Neuronal stem cell (in vitro differentiated cells): ENCODE data around the gene PARP14.

Source experiments
- DNase-seq: peaks from one replicate; pipeline ENCODE4 v3.0.0-alpha.2; 2013; ENCODE audit warnings: low spot score
- H2AFZ ChIP-seq: one replicate; pipeline ENCODE4 v1.6.1; 2013; ENCODE audit warnings: mild to moderate bottlenecking, low read length, inconsistent platforms
- H2AK5ac ChIP-seq: 2 replicates; pipeline ENCODE4 v1.6.1; 2013; ENCODE audit warnings: low read depth, mild to moderate bottlenecking, inconsistent platforms, low read length, moderate library complexity, mixed read lengths
- H2BK120ac ChIP-seq: 2 replicates; pipeline ENCODE4 v1.6.1; 2013; ENCODE audit warnings: low read depth, mild to moderate bottlenecking, inconsistent platforms, low read length, moderate library complexity, mixed read lengths
- H2BK12ac ChIP-seq: one replicate; pipeline ENCODE4 v1.6.1; 2013; ENCODE audit warnings: low read length, inconsistent platforms
- H2BK15ac ChIP-seq: 2 replicates; pipeline ENCODE4 v1.6.1; 2013; ENCODE audit warnings: mild to moderate bottlenecking, low read length, inconsistent platforms, mixed read lengths
- H2BK5ac ChIP-seq: one replicate; pipeline ENCODE4 v1.6.1; 2013; ENCODE audit warnings: inconsistent platforms, mild to moderate bottlenecking, low read length, moderate library complexity
- H3K14ac ChIP-seq: one replicate; pipeline ENCODE4 v1.6.1; 2013; ENCODE audit warnings: low read length, inconsistent platforms
- H3K18ac ChIP-seq: 2 replicates; pipeline ENCODE4 v1.6.1; 2013; ENCODE audit warnings: low read length, inconsistent platforms
- H3K23ac ChIP-seq: 2 replicates; pipeline ENCODE4 v1.6.1; 2013; ENCODE audit warnings: low read depth, mild to moderate bottlenecking, mixed read lengths, low read length, inconsistent platforms; ENCODE audit not compliant: poor library complexity
- H3K27ac ChIP-seq: replicated peaks from 3 replicates; pipeline ENCODE4 v1.5.1; 2013; ENCODE audit warnings: low read length, inconsistent platforms
- H3K27me3 ChIP-seq, 3 experiments: 2 replicates each; pipeline ENCODE4 v1.6.1; 2013; ENCODE audit warnings: low read length in 3 of 3, mild to moderate bottlenecking in 2 of 3, inconsistent platforms in 1 of 3, low read depth in 1 of 3, mixed read lengths in 1 of 3, moderate library complexity in 1 of 3; ENCODE audit not compliant: control insufficient read depth in 3 of 3, insufficient read depth in 3 of 3
- H3K36me3 ChIP-seq, 2 donors: replicated peaks in 1 of 2; 2 replicates each; pipeline ENCODE4 v1.6.1; 2013; ENCODE audit warnings: low read length in 2 of 2; ENCODE audit not compliant: control insufficient read depth in 2 of 2, insufficient read depth in 2 of 2
- H3K4ac ChIP-seq: 2 replicates; pipeline ENCODE4 v1.6.1; 2013; ENCODE audit warnings: inconsistent platforms, mild to moderate bottlenecking, low read length, moderate library complexity
- H3K4me1 ChIP-seq, 2 donors: 1 replicate in 1 of 2; 2 replicates in 1 of 2; pipeline ENCODE4 v1.6.1; 2013; ENCODE audit warnings: low read length in 2 of 2, low read depth in 1 of 2; ENCODE audit not compliant: control insufficient read depth in 2 of 2, insufficient read depth in 1 of 2
- H3K4me2 ChIP-seq: one replicate; pipeline ENCODE4 v1.6.1; 2013; ENCODE audit warnings: mild to moderate bottlenecking, low read length, inconsistent platforms; ENCODE audit not compliant: insufficient read depth, poor library complexity, severe bottlenecking
- H3K4me3 ChIP-seq, 2 donors: 2 replicates each; pipeline ENCODE4 v1.5.1; 2013; ENCODE audit warnings: low read length in 2 of 2, mild to moderate bottlenecking in 2 of 2, inconsistent platforms in 1 of 2, moderate library complexity in 1 of 2
- H3K79me1 ChIP-seq: one replicate; pipeline ENCODE4 v1.6.1; 2013; ENCODE audit warnings: low read depth, mild to moderate bottlenecking, inconsistent platforms, low read length, moderate library complexity
- H3K9ac ChIP-seq: one replicate; pipeline ENCODE4 v1.6.1; 2013; ENCODE audit warnings: mild to moderate bottlenecking, low read depth, low read length, inconsistent platforms; ENCODE audit not compliant: poor library complexity
- H3K9me3 ChIP-seq, 2 donors: replicated peaks in 1 of 2; 2 replicates each; pipeline versions ENCODE3 to v1.6.1; 2013; ENCODE audit warnings: low read length in 2 of 2, mild to moderate bottlenecking in 2 of 2, inconsistent platforms in 1 of 2, low read depth in 1 of 2, mixed read lengths in 1 of 2, moderate library complexity in 1 of 2; ENCODE audit not compliant: control insufficient read depth in 2 of 2, insufficient read depth in 1 of 2
- H4K8ac ChIP-seq: one replicate; pipeline ENCODE4 v1.6.1; 2013; ENCODE audit warnings: low read depth, mild to moderate bottlenecking, inconsistent platforms, low read length, moderate library complexity
- H4K91ac ChIP-seq: one replicate; pipeline ENCODE4 v1.6.1; 2013; ENCODE audit warnings: low read length, low read depth, mild to moderate bottlenecking, inconsistent platforms; ENCODE audit not compliant: poor library complexity
- WGBS, 2 donors: extraction: QIAGEN DNeasy Blood & Tissue Kit; methylation state at CpG; one replicate each; pipeline ENCODE4 v1.1.7; 2013; ENCODE audit warnings: missing lambda C conversion rate in 2 of 2, mixed read lengths in 1 of 2; ENCODE audit not compliant: insufficient read length in 2 of 2, insufficient replicate concordance in 1 of 2; ENCODE audit errors: extremely low coverage in 2 of 2; 5-methylcytosine and 5-hydroxymethylcytosine counted together

PARP14 gene

GRCh38 chr3:122694966-122695365 lies 14.3 kb downstream of the PARP14 start:
- Histone ChIP-seq H3K4me3 (no peak overlapping the region), H3K4me2 (no peak overlapping the region), H3K23ac (no peak overlapping the region), H3K9ac (no peak overlapping the region), H3K36me3 (no peaks in the 10 kb centered on the region), H3K27me3 (no peaks in the 10 kb centered on the region), H3K4me1 (no peaks in the 10 kb centered on the region), H3K14ac (no peak overlapping the region), H3K9me3 (no peaks in the 10 kb centered on the region), H2AFZ (no peak overlapping the region), H2BK5ac (no peak overlapping the region), H2BK15ac (no peak overlapping the region), H3K27ac (no peak overlapping the region), H4K8ac (no peak overlapping the region), H4K91ac (no peak overlapping the region), H3K79me1 (no peaks in the 10 kb centered on the region), H3K18ac (no peak overlapping the region), H2BK12ac (no peak overlapping the region), H3K4ac (no peak overlapping the region), H2AK5ac (no peak overlapping the region), H2BK120ac (no peak overlapping the region)
- WGBS, 2 donors: no CpG with 5 or more reads among the region's 7 CpGs
- no peak for DNase-seq

- no peak overlapping the region for H2BK5ac ChIP-seq
- H3K36me3 ChIP-seq: no peaks in the 10 kb centered on the region
- H3K9me3 ChIP-seq: no peaks in the 10 kb centered on the region
- no peaks in the 10 kb centered on the region for H3K27me3 ChIP-seq
- no peak overlapping the region for H3K9ac ChIP-seq
- no peak overlapping the region for H3K4me2 ChIP-seq
- no peak for DNase-seq
- H4K91ac ChIP-seq: no peak overlapping the region
- H2BK15ac ChIP-seq: no peak overlapping the region
- no peak overlapping the region for H2BK120ac ChIP-seq
- H3K18ac ChIP-seq: no peak overlapping the region
- H2AFZ ChIP-seq: no peak overlapping the region
- no peak overlapping the region for H3K14ac ChIP-seq
- no peaks in the 10 kb centered on the region for H3K4me1 ChIP-seq
- no peak overlapping the region for H3K23ac ChIP-seq
- H3K79me1 ChIP-seq: no peaks in the 10 kb centered on the region
- no peak overlapping the region for H3K27ac ChIP-seq
- no peak overlapping the region for H3K4me3 ChIP-seq
- no peak overlapping the region for H4K8ac ChIP-seq
- no peak overlapping the region for H2AK5ac ChIP-seq
- H2BK12ac ChIP-seq: no peak overlapping the region
- no peak overlapping the region for H3K4ac ChIP-seq
Measured at GRCh38 chr3:122695927-122696561, 15.4 kb downstream of the PARP14 start.

- H3K9me3 ChIP-seq: no peaks in the 10 kb centered on the region
- H3K9ac ChIP-seq: no peak overlapping the region
- no peaks in the 10 kb centered on the region for H3K27me3 ChIP-seq
- no peak for DNase-seq
- no peak overlapping the region for H4K8ac ChIP-seq
- H3K18ac ChIP-seq: no peak overlapping the region
- no peak overlapping the region for H3K14ac ChIP-seq
- H2BK120ac ChIP-seq: no peak overlapping the region
- no peak overlapping the region for H2AFZ ChIP-seq
- H2BK12ac ChIP-seq: no peak overlapping the region
- H3K4me1 ChIP-seq: no peaks in the 10 kb centered on the region
- H3K27ac ChIP-seq: no peak overlapping the region
- H3K4me3 ChIP-seq: no peak overlapping the region
- no CpG with 5 or more reads among the region's 2 CpGs for WGBS, 2 donors
- H2BK5ac ChIP-seq: no peak overlapping the region
- H3K4ac ChIP-seq: no peak overlapping the region
- no peaks in the 10 kb centered on the region for H3K36me3 ChIP-seq
- H3K79me1 ChIP-seq: no peaks in the 10 kb centered on the region
- H3K4me2 ChIP-seq: no peak overlapping the region
- no peak overlapping the region for H2BK15ac ChIP-seq
- H3K23ac ChIP-seq: no peak overlapping the region
- H4K91ac ChIP-seq: no peak overlapping the region
- no peak overlapping the region for H2AK5ac ChIP-seq
Measured at GRCh38 chr3:122697952-122698620, 17.4 kb downstream of the PARP14 start.

GRCh38 chr3:122700193-122700592 lies 19.6 kb downstream of the PARP14 start:
- no peak overlapping the region for H2AFZ ChIP-seq
- H4K91ac ChIP-seq: no peak overlapping the region
- no peak overlapping the region for H3K23ac ChIP-seq
- H2BK15ac ChIP-seq: no peak overlapping the region
- H3K4me1 ChIP-seq: no peaks in the 10 kb centered on the region
- no peaks in the 10 kb centered on the region for H3K36me3 ChIP-seq
- H2AK5ac ChIP-seq: no peak overlapping the region
- no peak overlapping the region for H3K27ac ChIP-seq
- H3K4ac ChIP-seq: no peak overlapping the region
- H4K8ac ChIP-seq: no peak overlapping the region
- H3K14ac ChIP-seq: no peak overlapping the region
- H2BK5ac ChIP-seq: no peak overlapping the region
- DNase-seq: no peak
- H3K9ac ChIP-seq: no peak overlapping the region
- H3K27me3 ChIP-seq: peaks cover 0 to 4% (median 0%) of the 10 kb centered on the region in 3 experiments
- no peaks in the 10 kb centered on the region for H3K9me3 ChIP-seq
- no peak overlapping the region for H3K18ac ChIP-seq
- no peaks in the 10 kb centered on the region for H3K79me1 ChIP-seq
- no peak overlapping the region for H2BK12ac ChIP-seq
- no peak overlapping the region for H3K4me2 ChIP-seq
- no peak overlapping the region for H3K4me3 ChIP-seq
- H2BK120ac ChIP-seq: no peak overlapping the region
- no CpG with 5 or more reads among the region's 2 CpGs for WGBS, 2 donors
